Endometrial microvascular endothelial cells (primary cell): Measurements from ENCODE around the gene PHF5A. TPM values are rescaled to one million over a fixed set of nuclear protein-coding genes. Genes with fewer than 3 reads are reported as not detected.
"Not testable (repeated sequence)": the region's sequence is repeated elsewhere in the genome, so short reads cannot be mapped to it uniquely, and the experiment has no call there.

ENCODE experiments used
- in situ Hi-C: cut with HindIII; loops from 2 replicates; pipeline ENCODE4 v1.10.0; 2017; ENCODE audit warnings: low sequenced_read_pairs, low pct_unique_long_range_greater_than_20kb; ENCODE audit errors: inconsistent ontology term
- total RNA-seq: library from RNA; depleted of rRNA; stranded (reverse); fragments of >200 nt; gene quantifications from one replicate; pipeline ENCODE4 v1.2.3, GENCODE V29; 2015; ENCODE audit errors: inconsistent ontology term

The PHF5A gene
- total RNA-seq, 1 donor from 2014 or later: 85.0 TPM

DNA sequence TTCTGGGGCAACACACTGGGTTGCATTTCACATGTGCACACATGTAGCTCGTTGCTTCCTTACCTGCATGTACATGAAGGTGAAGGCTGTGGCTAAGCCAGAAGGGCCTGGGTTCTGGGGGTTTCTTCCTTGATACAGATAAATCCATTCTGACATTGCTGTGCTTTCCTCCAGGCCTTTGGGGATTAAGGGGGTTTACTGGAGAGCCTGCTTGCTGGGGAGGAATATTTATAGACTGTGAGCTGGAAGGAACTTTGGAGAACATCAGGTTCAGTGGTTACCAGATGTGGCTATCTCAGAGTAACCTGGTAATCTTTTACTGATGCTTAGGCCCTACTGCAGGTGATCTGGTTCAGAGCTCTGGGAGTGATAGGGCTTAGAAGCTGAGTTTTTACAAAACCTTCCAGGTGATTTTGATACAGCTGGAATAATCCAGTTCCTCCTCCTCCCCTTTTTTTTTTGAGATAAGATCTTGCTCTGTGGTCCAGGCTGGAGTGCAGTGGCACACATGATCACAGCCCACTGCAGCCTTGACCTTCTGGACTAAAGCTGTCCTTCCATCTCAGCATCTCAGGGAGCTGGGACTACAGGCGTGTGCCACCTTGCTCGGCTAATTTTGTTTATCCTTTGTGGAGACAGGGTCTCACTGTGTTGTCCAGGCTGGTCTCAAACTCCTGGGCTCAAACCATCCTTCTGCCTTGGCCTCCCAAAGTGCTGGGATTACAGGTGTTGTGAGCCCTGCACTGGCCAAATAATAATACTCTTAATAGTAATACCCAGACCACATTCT lies 20.3 kb upstream of the PHF5A start:
- in situ Hi-C loops: no loop called here

DNA sequence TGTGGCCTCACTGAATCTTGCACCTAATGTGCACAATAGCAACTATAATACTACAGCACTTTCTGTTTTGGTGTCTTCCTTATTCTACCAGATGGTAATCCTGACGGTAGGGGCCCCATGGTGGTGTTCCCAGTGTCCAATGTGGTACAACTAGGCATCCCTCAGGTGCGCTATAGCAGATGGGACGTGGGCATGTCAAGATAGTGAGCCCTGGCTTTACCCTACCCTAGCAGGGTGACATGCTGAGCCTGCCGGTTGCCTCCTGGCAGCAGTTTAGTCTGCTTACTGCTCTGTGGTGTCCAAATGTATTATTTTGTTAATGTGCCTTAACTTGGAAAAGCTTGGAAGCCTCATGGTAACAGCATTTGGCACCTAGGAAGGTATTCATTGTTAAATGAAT lies 19.6 kb upstream of the PHF5A start:
- in situ Hi-C loops: no loop called here

DNA sequence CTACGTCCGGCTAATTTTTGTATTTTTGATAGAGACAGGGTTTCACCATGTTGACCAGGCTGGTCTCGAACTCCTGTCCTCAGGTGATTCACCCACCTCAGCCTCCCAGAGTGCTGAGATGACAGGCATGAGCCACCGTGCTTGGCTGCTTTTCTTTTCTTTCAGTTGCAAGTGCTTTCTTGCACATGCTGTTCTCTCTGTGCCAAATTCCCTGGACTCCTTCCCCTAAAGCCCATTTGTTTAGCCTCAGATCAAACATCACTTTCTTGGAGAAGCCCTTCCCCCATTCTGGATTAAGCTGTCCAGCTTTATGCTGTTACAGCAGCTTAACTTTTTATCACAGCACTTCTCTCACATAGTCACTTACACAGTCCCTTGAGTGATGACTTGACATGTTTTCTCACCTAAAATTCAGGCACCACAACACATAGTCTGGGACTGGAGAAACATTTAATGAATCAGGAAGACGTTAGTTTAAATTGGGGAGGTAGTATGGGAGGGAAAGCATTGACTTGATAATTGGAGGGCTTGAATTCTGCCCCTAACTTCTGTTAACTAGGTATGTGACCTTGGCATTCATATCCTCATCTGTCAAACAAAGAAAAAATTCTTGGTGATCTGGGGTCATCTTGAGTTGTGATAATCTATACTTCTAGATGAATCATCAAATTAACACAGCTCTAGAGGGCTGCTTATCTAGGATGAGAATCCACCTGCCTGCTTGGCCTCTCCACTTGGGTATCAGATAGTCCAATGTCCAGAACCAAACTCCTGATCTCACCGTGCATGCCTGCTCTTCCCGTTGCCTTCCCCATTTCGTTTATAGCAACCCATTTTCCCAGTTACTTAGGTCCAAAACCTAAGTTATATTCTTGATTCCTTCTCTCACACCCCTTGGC lies 18.8 kb upstream of the PHF5A start:
- in situ Hi-C loops: no loop called here

DNA sequence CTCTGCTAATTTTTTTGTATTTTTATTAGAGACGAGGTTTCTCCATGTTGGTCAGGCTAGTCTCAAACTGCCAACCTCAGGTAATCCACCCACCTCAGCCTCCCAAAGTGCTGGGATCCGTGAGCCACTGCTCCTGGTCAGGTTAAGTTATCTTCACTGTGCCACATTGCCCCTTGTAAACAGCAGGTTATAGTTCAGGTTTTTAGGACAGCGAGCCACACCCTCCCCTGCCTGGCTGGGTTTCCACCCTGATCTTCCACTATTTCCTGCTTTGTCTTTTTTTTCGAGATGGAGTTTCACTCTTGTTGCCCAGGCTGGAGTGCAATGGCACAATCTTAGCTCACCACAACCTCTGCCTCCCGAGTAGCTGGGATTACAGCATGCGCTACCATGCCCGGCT lies 16.5 kb upstream of the PHF5A start:
- in situ Hi-C loops: no loop called here

DNA sequence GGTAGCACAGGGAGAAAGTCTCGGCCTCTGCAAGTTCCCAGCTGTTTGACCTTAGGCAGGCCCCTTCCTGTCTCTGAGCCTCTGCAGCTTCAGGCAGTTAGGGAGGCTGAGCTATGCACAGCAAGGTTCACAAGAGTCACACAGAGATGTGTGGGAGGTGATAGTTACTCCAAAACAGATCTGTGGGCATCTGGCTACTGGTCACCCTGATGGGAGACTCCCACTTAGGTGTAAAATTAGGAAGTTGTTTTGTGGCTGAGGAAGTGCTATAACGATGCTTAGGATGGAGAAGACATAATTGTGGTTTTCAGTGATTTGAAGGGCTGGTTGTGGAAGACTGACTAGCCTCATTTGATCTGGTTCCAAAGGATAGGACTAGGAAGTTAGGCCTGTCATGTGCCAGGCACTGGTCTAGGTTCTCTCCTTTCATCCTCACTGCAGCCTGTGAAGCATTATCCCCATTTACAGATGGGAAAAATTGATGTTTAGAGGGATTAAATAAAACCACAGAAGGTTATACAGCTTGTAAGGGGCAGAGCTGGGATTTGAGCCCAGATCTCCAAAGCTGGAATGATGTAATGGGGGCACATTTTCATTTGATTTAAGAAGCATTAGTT lies 13.9 kb upstream of the PHF5A start:
- in situ Hi-C loops: no loop called here

DNA sequence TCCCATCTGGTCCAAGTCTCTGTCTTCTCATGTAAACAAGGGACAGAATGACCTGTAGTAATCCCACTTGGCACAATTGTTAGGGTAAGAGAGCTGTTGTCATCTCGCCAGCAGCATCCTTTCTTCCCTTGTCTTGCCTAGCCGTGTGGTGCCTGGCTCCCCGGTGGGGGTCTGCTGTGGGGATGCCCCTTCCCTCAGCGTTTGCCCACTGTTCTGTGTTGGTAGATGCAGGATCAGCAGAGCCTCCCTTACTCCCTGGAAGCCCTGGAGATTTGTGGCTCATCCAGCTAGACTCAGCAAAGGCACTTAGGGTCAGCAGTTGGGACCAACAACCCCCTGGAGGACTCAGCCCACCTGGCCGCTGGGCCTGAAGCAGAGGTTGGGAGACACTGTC lies 13.4 kb upstream of the PHF5A start:
- in situ Hi-C loops: no loop called here

DNA sequence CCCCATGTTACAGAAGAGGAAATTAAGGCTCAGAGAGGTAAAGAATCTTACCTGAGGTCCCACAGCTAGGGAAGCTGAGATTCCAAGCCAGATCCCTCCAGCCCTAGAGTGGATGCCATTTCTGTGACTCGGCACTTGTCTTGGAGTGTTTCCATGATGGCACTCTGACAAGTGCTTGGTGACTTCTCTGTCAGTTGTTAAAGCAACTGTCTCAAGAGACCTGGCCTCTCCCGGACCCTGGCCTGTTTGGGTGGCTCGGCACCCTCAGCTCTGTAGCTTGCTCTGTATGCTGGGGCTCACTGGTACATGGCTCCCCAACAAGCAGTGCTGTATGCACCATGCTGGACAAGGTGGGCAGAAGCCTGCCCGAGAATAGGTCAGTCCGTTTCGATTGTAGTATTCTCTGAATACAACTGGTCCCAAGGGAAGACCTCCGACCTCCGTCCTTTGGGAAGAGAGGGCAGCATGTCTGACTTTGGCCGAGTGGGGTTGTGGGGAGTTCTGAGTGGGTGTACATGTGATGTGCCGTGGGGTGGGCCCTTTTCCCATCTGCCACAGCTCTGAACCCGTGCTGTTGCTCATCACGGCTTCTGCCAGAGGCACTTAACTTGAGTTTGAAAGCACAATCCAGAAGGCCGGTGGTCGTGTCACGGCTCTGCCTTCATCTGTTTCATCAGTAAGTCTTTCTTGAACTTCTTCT lies 12.8 kb upstream of the PHF5A start:
- in situ Hi-C loops: no loop called here

DNA sequence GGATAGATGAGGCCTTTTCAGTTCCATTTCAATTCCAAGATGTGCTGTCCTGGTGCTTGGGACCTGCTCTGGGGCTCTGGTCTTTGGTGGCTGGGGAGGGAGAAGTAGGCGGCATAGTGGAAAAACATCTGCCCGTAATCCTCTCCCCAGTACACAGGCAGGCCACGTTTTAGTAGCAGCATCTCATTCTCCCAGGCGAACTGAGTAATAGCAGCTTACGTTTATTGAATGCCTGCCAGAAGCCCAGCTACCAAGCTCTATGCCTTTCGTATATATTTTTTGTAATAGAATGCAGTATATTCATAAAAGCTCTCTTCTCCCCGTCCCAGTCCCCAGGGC lies 11.9 kb upstream of the PHF5A start:
- in situ Hi-C loops: no loop called here

DNA sequence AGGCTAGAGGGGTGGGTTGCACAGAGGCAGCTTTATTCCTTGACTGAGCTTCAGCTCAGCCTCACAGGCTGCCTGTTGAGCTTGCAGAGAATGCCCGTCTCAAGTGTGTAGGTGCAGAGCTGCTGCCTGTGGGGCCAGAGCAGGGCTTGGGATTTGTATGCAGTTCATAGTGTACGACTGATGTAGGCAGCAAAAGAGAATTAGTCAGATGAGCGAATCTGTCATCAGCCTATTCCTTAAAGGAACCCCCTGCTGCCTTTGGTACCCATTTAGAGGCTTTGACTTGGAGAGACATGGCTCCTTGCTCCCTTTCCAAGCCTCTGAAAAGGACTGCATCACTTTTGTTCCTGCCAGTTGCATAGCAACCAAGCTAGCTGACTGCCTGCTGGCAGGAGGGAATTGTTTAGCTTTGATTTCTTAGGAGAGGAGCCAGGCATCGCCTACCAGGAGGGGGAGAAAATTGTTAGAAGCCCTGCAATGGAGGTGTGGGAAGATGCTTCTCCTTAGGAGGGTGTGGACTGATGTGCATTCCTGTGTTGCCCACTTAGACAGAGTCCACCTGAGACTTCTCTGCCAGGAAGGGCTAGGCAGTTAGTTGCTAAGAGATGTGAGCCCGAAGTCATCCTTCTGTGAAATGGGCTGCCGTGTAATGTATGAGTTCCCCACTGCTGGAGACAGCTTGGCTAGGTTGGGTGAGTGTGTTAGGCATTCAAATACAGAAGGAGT lies 11.3 kb upstream of the PHF5A start:
- in situ Hi-C loops: no loop called here

DNA sequence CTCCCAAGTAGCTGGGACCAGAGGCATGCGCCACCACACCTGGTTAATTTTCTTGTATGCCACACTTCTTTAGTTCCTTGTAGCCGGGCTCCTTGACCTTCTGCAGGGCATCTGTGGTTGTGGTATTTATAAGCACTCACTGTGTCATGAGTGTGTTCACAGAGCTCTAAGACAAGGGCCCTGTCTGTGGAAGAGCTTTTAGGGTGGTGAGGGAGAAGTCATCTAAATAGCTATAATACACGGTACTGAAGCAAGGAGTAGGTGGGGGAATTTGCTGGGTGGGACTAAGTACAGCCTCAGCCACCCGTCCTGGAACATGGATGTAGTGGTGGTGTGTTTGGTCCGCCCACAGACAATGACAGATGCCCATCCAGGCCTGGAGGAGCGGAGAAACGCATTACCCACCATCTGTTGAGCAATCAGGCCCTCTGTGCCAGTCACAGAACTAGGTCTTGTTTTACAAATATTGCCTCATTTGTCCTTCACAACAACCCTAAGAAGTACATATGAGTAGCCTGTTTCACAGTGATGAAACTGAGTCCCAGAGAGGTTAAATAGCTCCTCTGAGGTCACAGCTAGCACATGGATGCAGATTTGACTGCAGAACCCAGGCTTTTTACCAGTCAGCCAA lies 10.5 kb upstream of the PHF5A start:
- in situ Hi-C loops: no loop called here

DNA sequence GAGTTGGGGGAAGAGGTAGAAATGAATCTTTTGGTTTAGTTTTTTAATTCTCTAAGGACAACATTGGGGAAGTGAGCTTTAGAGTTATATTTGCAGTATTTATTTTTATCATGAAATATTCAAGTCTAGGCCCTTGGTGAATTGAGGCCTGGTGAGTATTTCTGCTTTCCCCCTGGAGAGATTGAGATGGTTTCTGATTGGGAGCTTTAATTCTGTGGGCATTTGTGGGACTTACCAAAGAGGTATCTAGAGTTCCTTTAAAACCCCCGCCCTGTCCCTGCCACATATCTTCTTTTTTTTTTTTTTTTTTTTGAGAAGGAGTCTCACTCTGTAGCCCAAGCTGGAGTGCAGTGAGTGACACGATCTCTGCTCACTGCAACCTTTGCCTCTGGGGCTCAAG lies 10.0 kb upstream of the PHF5A start:
- in situ Hi-C loops: no loop called here

DNA sequence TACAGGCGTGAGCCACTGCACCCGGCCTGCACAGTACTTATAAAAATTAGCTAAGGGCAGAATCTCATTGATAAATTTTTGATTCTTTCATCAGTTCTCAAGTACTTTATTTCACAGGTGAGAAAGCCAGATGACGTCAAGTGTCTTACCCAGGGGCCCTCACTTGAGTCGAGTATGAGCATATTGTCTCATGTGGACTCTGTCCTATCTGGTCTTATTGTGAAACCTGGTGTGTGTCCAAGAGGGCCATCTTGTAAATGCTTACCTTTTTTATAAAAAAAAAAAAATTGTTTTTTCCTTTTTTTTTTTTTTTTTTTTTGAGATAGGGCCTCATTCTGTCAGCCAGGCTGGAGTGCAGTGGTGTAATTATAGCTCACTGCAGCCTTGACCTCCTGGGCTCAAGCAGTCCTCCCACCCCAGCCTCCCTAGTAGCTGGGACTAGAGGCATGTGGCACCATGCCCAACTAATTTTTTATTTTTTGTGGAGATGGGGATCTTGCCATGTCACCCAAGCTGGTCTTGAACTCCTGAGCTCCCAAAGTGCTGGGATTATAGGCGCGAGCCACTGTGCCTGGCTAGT lies 6.5 kb upstream of the PHF5A start:
- in situ Hi-C loops: no loop called here

DNA sequence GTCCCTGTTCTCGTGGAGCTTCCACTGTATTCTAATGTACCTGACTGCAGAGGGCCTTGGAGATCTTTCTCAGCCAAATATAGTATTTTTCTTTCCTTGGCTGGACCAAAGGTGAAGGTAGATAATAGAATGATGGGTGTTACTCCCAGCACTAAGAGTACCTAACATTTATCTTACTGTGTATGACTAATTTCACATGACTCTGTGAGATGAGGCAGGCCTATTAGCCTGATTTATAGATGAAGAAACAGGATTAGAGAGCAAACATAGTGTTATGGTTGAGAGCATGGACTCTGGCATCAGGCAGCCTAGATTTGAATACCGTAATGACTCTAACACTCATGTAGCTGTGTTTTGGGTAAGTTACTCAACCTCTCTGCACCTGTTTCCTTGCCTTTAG lies 3.1 kb upstream of the PHF5A start:
- in situ Hi-C loops: no loop called here

DNA sequence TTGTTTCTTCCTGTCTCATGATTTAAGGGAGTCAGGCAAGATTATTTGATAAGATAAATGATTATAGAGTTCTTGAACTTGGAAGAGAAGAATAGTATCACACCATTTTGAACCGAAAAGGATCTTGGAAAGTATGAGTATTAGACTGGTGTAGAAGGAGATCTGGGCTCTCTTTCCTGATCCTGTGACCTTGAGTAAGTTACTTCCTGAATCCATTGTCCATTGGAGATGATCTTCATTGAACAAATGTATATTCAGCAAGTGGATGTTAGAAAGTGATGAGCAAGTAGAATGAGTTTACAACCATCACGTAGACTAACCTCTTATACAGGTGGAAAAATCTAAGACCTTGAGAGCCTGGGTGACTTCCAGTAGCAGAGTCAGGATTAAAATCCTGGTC lies 2.4 kb upstream of the PHF5A start:
- in situ Hi-C loops: no loop called here

DNA sequence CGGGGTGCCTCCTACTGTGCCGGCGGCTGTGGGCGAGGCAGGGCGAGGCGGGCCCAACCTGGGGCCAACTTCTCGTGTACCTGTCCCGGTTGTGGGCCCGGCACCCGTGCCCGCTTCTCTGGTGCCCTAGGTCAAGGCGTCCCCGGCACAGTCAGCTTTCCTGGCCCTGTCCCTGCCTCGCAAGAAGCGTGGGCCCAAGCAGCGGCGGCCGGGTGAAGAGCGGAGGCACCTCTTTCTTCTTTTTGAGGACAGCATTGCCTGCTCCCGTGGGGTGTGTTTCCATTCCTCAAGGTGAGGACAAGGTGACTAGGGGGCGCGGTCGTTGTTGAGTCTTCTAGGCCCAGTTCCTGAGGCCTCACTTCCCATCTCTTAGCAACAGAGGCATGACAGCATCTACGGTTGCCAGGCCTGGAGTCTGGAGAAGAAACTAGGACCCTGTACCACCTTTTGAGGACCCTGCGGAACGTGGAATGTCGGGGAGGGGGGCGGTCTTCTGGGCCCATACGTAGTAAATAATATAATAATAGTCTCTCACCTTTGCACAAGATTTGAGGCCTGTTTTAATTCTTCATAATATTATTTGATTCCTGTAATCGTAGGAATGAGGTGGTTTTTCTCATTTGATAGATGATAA lies 843 bp upstream of the PHF5A start:
- in situ Hi-C loops: no loop called here

DNA sequence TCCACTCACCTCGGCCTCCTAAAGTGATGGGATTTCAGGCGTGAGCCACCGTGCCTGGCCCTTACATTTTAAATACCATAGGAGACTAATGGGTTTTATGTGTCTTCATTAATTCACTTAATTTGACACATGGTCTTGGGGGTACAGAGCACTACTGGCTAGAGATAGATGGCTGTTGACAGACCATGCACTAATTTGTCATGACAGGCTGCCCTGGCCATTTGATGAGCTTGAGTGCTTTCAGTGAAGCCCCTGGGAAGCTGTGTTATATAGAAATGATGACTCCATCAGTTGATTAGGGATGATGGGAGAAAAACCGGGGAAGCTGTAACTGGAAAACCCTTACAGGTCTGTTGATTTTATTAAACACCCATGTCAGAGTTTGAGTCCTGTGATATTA lies 6.6 kb downstream of the PHF5A start:
- in situ Hi-C loops: no loop called here

DNA sequence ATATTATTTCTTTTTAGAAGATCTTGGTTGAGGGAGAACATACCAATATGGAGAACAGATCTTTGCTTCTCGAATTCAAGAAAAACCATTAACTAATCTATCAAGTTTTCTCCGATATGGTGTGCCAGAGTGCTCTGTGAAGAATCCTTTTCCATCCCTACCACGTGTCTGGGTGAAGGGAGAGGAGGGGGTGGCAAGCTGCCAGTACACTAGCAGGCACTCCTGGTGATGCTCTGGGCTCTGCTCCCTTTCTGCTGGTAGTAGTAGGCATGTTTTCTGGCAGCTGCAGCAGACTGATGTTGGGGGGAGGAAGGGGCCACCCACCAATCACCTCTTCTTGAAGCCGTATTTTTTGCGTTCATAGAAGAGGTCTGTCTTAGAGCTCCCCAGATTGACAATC lies 8.4 kb downstream of the PHF5A start:
- in situ Hi-C loops: not testable (repeated sequence)

DNA sequence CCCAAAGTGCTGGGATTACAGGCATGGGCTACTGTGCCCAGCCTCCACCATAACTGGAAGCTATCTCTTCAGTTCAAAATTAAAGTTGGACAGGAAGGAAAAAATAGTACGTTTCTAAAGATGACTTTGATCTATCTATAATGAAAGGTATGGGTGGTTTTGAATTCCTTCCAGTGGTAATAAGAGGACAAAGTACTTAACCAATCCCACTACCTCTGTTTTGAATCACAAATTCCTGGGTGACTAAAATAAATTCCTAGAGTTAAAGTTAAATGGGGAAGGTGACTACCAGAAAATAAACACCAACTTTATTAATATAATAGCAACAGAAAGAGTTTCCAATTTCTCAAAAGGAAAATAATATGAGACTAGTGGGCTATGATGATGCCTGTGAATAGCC lies 9.1 kb downstream of the PHF5A start:
- in situ Hi-C loops: no loop called here
